Kidney epithelial cell (primary cell): ENCODE data around the gene CCL27. TPM values are rescaled to one million over a fixed set of nuclear protein-coding genes. Genes with fewer than 3 reads are reported as not detected.

Experiments
- DNase-seq: peaks from one replicate; pipeline ENCODE4 v3.0.0-alpha.2; 2010; ENCODE audit warnings: low read depth
- H3K27me3 ChIP-seq: 2 replicates; pipeline ENCODE4 v1.6.0; 2011; ENCODE audit warnings: low read length; ENCODE audit not compliant: control insufficient read depth, insufficient read depth
- H3K36me3 ChIP-seq: 2 replicates; pipeline ENCODE4 v1.5.1; 2011; ENCODE audit warnings: low read length; ENCODE audit not compliant: control insufficient read depth, insufficient read depth
- H3K4me3 ChIP-seq: 2 replicates; pipeline ENCODE4 v1.5.1; 2011; ENCODE audit warnings: low read depth, mild to moderate bottlenecking, control low read depth, low read length
- total RNA-seq: library from RNA; depleted of rRNA; stranded (reverse); fragments of >200 nt; gene quantifications from 2 replicates; pipeline ENCODE4 v1.2.3, GENCODE V29; 2015
- TF ChIP-seq, protein P1 (sequence below): IDR thresholded peaks from 2 replicates; pipeline ENCODE4 v1.5.1; 2011; ENCODE audit warnings: mild to moderate bottlenecking, moderate library complexity, low read length, control low read depth, inconsistent platforms; ENCODE audit not compliant: insufficient read depth, poor library complexity, severe bottlenecking

The CCL27 gene
- total RNA-seq, 1 donor from 2014 or later, result not detected

DNA sequence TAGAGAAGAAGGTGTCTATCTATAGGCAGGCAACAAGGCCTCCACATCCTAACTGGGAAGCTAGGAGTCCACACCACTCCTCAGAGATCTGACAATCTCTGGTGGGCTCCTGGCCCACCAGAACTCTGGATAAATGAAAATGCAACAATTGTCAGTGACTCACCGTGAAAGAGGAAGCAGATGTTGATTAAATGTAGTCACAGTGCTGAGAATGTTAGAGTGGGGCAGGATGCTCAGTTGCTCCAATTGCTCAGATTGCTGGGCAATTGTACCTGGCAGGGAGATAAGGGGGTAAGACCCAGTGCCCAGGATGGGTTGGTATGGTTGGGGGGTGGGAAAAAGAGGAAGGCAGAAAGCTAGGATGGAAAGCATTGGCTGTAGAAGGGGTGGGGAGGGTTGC lies 24.3 kb upstream of the CCL27 start:
- peaks cover 10% of the 10 kb centered on the region for H3K27me3 ChIP-seq
- no peak for DNase-seq
- H3K36me3 ChIP-seq, result no peaks in the 10 kb centered on the region
- TF ChIP-seq, protein P1, sequence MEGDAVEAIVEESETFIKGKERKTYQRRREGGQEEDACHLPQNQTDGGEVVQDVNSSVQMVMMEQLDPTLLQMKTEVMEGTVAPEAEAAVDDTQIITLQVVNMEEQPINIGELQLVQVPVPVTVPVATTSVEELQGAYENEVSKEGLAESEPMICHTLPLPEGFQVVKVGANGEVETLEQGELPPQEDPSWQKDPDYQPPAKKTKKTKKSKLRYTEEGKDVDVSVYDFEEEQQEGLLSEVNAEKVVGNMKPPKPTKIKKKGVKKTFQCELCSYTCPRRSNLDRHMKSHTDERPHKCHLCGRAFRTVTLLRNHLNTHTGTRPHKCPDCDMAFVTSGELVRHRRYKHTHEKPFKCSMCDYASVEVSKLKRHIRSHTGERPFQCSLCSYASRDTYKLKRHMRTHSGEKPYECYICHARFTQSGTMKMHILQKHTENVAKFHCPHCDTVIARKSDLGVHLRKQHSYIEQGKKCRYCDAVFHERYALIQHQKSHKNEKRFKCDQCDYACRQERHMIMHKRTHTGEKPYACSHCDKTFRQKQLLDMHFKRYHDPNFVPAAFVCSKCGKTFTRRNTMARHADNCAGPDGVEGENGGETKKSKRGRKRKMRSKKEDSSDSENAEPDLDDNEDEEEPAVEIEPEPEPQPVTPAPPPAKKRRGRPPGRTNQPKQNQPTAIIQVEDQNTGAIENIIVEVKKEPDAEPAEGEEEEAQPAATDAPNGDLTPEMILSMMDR, result no peak
- no peak overlapping the region for H3K4me3 ChIP-seq

DNA sequence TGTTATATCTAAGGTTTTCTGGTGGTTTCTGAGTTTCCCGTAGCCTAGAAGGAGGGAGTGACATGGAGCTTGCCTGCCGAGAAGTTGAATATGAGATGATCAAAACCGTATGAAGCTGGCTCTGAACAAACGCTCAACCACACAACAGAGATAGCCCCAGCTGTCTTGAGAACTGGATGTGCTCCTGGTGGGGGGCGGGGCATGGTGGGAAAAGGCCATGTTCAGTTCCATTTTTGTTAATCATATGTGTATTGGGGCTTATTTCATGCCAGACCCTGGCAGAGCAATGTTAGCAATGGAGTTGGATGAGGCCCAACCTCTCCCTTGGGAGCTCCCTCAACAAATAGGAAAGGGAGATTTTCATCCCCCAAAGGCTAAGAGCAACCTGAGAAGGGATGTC lies 23.8 kb upstream of the CCL27 start:
- TF ChIP-seq, protein P1, result no peak
- Histone ChIP-seq H3K36me3 (no peaks in the 10 kb centered on the region), H3K4me3 (no peak overlapping the region), H3K27me3 (peaks cover 10% of the 10 kb centered on the region)
- no peak for DNase-seq

DNA sequence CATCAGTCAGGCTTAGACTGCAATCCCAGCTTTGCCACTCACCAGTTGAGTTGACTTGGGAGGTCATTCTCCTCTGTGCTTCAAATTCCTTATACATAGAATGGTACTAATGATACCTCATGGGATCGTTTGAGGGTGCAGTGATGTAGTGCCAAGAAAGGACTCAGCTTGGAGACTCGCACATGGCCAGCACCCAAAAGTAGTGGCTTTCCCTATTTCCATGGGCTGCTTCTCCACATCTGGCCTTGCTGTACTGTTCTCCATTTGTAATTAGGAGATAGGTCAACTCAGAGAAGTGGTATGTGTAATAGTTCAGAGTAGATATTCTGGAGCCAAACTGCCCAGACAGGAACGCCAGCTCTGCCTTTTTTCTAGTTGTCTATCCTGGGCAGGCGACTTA lies 23.1 kb upstream of the CCL27 start:
- Histone ChIP-seq H3K36me3 (no peaks in the 10 kb centered on the region), H3K27me3 (peaks cover 10% of the 10 kb centered on the region), H3K4me3 (no peak overlapping the region)
- no peak for DNase-seq
- TF ChIP-seq, protein P1, result no peak

DNA sequence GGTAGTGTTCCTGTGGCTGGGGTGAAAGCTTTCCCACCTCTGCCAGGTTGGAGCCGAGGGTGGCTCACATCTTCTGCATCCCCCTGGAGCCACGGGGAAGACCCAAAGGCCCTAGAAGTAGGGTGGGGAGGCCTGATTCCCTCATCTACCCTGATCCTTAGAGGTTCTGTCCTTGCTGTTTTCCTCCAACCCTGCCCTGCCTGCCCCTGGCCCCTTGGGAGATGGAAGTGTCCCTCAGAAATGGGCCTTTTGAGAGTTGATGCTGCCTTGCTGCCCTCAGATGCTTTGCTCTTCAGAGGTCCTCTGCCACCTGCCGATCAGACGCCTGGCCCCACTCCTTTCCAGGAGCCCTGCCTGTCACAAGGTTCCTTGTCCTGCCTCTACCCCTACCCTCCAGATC lies 22.4 kb upstream of the CCL27 start:
- DNase-seq, result no peak
- Histone ChIP-seq H3K4me3 (no peak overlapping the region), H3K36me3 (no peaks in the 10 kb centered on the region), H3K27me3 (peaks cover 4% of the 10 kb centered on the region)
- TF ChIP-seq, protein P1, result no peak

DNA sequence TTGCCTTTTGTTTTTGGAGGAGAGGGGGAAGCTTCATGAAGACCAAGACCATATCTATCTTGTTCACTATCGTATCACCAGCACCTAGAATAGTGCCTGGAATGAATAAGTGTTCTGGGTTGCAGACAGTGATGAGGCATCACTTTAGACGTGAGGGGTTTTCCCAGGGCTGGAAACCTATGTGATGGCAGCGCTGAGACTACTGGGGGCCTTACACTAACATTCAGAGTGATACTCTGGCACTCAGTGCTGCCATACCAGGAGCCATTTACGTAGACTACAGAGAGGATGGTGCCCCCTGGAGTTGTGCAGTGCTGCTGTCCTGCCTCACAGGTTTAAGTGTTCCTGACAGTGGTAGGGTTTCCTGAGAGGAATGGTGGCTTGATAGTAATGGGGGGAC lies 21.7 kb upstream of the CCL27 start:
- TF ChIP-seq, protein P1, result no peak
- DNase-seq, result no peak
- no peak overlapping the region for H3K4me3 ChIP-seq
- no peaks in the 10 kb centered on the region for H3K36me3 ChIP-seq
- H3K27me3 ChIP-seq, result no peaks in the 10 kb centered on the region

DNA sequence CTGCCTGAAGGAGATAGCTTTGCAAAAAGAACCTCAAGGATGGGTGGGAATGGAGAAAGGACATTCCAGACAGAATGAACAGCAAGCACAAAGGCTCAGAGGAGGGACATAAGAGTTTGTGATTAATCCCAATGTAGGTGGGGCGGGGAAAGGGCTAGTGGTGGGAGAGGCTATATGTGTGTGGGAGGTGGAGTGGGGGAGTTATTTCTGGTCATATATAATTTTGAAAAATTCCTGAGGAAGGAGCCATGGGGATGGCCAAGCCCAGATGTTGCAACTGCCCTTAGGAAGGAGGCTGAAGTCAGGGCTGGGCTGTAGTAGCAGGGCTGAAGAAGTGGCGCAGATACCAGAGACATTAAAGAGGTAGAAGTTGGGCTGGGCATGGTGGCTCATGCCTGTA lies 13.4 kb upstream of the CCL27 start:
- no peaks in the 10 kb centered on the region for H3K27me3 ChIP-seq
- TF ChIP-seq, protein P1, result no peak
- DNase-seq, result no peak
- H3K4me3 ChIP-seq, result no peak overlapping the region
- no peaks in the 10 kb centered on the region for H3K36me3 ChIP-seq
